Panc1 (cell line): ENCODE data around the gene ANK3.

Experiments used
- CTCF ChIP-seq: fragments of 450-650 bp; IDR thresholded peaks from 2 replicates; pipeline ENCODE4 v1.5.1; 2017; ENCODE audit warnings: mild to moderate bottlenecking
- POLR2AphosphoS5 ChIP-seq: IDR thresholded peaks from 2 replicates; pipeline ENCODE4 v1.6.1; 2012; ENCODE audit warnings: mild to moderate bottlenecking, low read depth, low read length, moderate library complexity
- REST ChIP-seq, 2 experiments: IDR thresholded peaks; 2 replicates each; pipeline ENCODE4 v1.6.1; 2011 to 2012; ENCODE audit warnings: low read depth in 2 of 2, control low read depth in 1 of 2, low read length in 1 of 2, mild to moderate bottlenecking in 1 of 2, moderate library complexity in 1 of 2; ENCODE audit not compliant: insufficient read depth in 1 of 2
- SIN3A ChIP-seq: IDR thresholded peaks from 2 replicates; pipeline ENCODE4 v1.6.1; 2012; ENCODE audit warnings: low read depth, mild to moderate bottlenecking, low read length, moderate library complexity, borderline replicate concordance; ENCODE audit not compliant: insufficient read depth

DNA sequence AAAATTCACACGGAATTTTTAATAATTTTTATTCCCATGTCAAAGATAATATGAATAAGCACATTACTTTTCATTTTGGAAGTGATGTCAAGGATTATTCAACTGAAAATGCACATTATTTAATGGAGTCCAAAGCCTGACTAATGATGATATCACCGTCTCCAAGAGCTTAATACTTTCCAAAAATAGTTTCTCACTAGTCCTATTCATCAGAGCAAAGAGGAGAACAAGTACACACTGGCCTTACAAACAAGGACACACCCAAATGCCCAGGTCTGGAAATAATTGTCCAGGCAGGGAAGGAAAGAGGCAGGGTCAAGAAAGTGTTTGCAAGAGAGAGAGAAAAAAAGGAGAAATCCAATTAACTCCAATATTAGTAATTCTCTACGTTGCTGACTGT, 266.5 kb downstream of the ANK3 start:
- TF ChIP-seq CTCF, result no peak
- TF ChIP-seq POLR2AphosphoS5, result no peak
- TF ChIP-seq SIN3A, result no peak
- no peak for TF ChIP-seq REST (IDR thresholded peaks at IDR 0.05; ENCODE audit: insufficient read depth in 1 of 2, low read depth in 2 of 2, low read length in 1 of 2)
